ENCODE measurements around the gene BMI1.
A peak's percentile ranks its signal among the peaks of the same experiment; 100 is the strongest.

- TF ChIP-seq, protein P1, sequence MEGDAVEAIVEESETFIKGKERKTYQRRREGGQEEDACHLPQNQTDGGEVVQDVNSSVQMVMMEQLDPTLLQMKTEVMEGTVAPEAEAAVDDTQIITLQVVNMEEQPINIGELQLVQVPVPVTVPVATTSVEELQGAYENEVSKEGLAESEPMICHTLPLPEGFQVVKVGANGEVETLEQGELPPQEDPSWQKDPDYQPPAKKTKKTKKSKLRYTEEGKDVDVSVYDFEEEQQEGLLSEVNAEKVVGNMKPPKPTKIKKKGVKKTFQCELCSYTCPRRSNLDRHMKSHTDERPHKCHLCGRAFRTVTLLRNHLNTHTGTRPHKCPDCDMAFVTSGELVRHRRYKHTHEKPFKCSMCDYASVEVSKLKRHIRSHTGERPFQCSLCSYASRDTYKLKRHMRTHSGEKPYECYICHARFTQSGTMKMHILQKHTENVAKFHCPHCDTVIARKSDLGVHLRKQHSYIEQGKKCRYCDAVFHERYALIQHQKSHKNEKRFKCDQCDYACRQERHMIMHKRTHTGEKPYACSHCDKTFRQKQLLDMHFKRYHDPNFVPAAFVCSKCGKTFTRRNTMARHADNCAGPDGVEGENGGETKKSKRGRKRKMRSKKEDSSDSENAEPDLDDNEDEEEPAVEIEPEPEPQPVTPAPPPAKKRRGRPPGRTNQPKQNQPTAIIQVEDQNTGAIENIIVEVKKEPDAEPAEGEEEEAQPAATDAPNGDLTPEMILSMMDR (IDR thresholded peaks at IDR 0.05), result peak in 2 of 6 experiments; percentile 15 to 21
- no peak for TF ChIP-seq POLR2A (IDR thresholded peaks at IDR 0.05)
These were observed 14.5 kb downstream of the BMI1 start for GRCh38 chr10:22335173-22335933.
